Endodermal cell (in vitro differentiated cells): Measurements from ENCODE around the gene C1QTNF3. TPM values are rescaled to one million over a fixed set of nuclear protein-coding genes. Genes with fewer than 3 reads are reported as not detected.
"Not testable (repeated sequence)": the region's sequence is repeated elsewhere in the genome, so short reads cannot be mapped to it uniquely, and the experiment has no call there.

Source experiments
- DNase-seq: peaks from one replicate; pipeline ENCODE4 v3.0.0-alpha.2; 2017
- H3K27ac ChIP-seq: 2 replicates; pipeline ENCODE4 v1.5.1; 2013; ENCODE audit warnings: mild to moderate bottlenecking, low read depth, low read length, moderate library complexity
- H3K27me3 ChIP-seq: 2 replicates; pipeline ENCODE4 v1.6.1; 2013; ENCODE audit warnings: mild to moderate bottlenecking, low read length, moderate library complexity; ENCODE audit not compliant: insufficient read depth, control insufficient read depth, poor library complexity, severe bottlenecking
- H3K36me3 ChIP-seq: 2 replicates; pipeline ENCODE4 v1.7.0; 2013; ENCODE audit warnings: mild to moderate bottlenecking, low read length, moderate library complexity; ENCODE audit not compliant: control insufficient read depth, insufficient read depth
- H3K4me1 ChIP-seq: one replicate; pipeline ENCODE4 v1.7.0; 2013; ENCODE audit warnings: low read length; ENCODE audit not compliant: control insufficient read depth, insufficient read depth
- H3K4me3 ChIP-seq: 2 replicates; pipeline ENCODE4 v1.5.1; 2013; ENCODE audit warnings: mild to moderate bottlenecking, low read length, moderate library complexity
- H3K9ac ChIP-seq: 2 replicates; pipeline ENCODE4 v1.6.1; 2013; ENCODE audit warnings: mild to moderate bottlenecking, low read length, moderate library complexity; ENCODE audit not compliant: poor library complexity, severe bottlenecking; ENCODE audit errors: extremely low read depth
- H3K9me3 ChIP-seq: 2 replicates; pipeline ENCODE4 v1.6.1; 2013; ENCODE audit warnings: mild to moderate bottlenecking, low read length, moderate library complexity; ENCODE audit not compliant: control insufficient read depth
- H3K27ac Mint-ChIP-seq: 2 replicates; pipeline ENCODE4 v1.8.0; 2020; ENCODE audit warnings: mixed read lengths
- H3K27me3 Mint-ChIP-seq: 2 replicates; pipeline ENCODE4 v1.8.0; 2021; ENCODE audit warnings: mild to moderate bottlenecking, mixed read lengths; ENCODE audit not compliant: insufficient read depth
- H3K36me3 Mint-ChIP-seq: 2 replicates; pipeline ENCODE4 v1.8.0; 2020; ENCODE audit warnings: low read depth, mixed read lengths
- H3K4me1 Mint-ChIP-seq: 2 replicates; pipeline ENCODE4 v1.8.0; 2020; ENCODE audit warnings: mixed read lengths
- H3K4me3 Mint-ChIP-seq: 2 replicates; pipeline ENCODE4 v1.8.0; 2020; ENCODE audit warnings: mild to moderate bottlenecking, moderate library complexity, mixed read lengths
- H3K9me3 Mint-ChIP-seq: 2 replicates; pipeline ENCODE4 v1.8.0; 2020; ENCODE audit warnings: mild to moderate bottlenecking, mixed read lengths
- CTCF ChIP-seq: fragments of 200-600 bp; sonication (generic); conservative IDR thresholded peaks from 2 replicates; pipeline ENCODE4 v1.5.0; 2021; ENCODE audit warnings: antibody characterized with exemption, mild to moderate bottlenecking
- WGBS, 2 experiments: methylation state at CpG; one replicate each; pipeline versions ENCODE4 v1.1.5 to v1.1.7; 2013; ENCODE audit warnings: missing lambda C conversion rate in 2 of 2, mixed read lengths in 1 of 2; ENCODE audit not compliant: insufficient coverage in 1 of 2, insufficient read length in 1 of 2; 5-methylcytosine and 5-hydroxymethylcytosine counted together
- total RNA-seq, 2 donors: library from RNA; stranded (reverse); fragmentation: NEBNext Ultra II Directional in 1 of 2; extraction: Animal tissue kit (Norgen Biotek cat#: 25700) in 1 of 2; gene quantifications; 2 replicates in 1 of 2; 3 replicates in 1 of 2; pipeline ENCODE4 v1.2.1, GENCODE V29; 2021

The C1QTNF3 gene
- total RNA-seq, 2 donors from 2014 or later, result 5.0 to 7.2 TPM

- no peaks in the 10 kb centered on the region for H3K27me3 ChIP-seq
- no peak overlapping the region for H3K27ac ChIP-seq
- Mint-ChIP-seq H3K27ac (no peak overlapping the region), H3K4me3 (no peak overlapping the region), H3K4me1 (peaks cover 1% of the 10 kb centered on the region), H3K36me3 (peaks cover 12% of the 10 kb centered on the region), H3K9me3 (no peaks in the 10 kb centered on the region), H3K27me3 (no peaks in the 10 kb centered on the region)
- no peaks in the 10 kb centered on the region for H3K36me3 ChIP-seq
- H3K9ac ChIP-seq, result no peak overlapping the region
- no peak for DNase-seq
- H3K4me1 ChIP-seq, result peaks cover 3% of the 10 kb centered on the region
- TF ChIP-seq CTCF, result no peak
- H3K4me3 ChIP-seq, result no peak overlapping the region
- 90 to 100% methylated on average over 2 to 4 of the region's 4 CpGs for WGBS, 2 experiments
- no peaks in the 10 kb centered on the region for H3K9me3 ChIP-seq
These were observed 8.3 kb downstream of the C1QTNF3 start for GRCh38 chr5:34034534-34035327.

DNA sequence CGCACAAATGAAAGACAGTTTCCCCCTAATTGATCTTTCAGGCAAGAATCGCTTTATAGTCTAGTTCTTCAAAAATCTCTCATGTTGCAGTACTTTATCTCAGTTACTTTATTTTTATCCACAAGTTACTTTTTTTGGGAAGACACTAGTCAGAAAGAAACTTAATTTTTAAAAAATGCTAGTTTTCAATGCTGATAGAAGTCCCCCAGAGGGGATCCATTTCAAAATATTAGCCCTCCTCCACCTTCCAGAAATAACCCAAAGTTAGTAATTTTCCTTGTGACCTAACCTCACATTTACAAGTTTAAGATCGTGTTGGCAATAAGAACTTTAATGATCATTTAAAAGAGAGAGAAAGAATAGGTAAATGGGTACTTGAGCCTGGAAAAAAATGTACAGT lies 11.0 kb downstream of the C1QTNF3 start:
- H3K9me3 ChIP-seq, result no peaks in the 10 kb centered on the region
- Mint-ChIP-seq H3K4me3 (no peak overlapping the region), H3K4me1 (no peaks in the 10 kb centered on the region), H3K27me3 (no peaks in the 10 kb centered on the region), H3K27ac (no peak overlapping the region), H3K9me3 (no peaks in the 10 kb centered on the region), H3K36me3 (peaks cover 12% of the 10 kb centered on the region)
- 95 to 100% methylated on average over 2 of the region's 3 CpGs for WGBS, 2 experiments
- H3K4me3 ChIP-seq, result no peak overlapping the region
- no peaks in the 10 kb centered on the region for H3K27me3 ChIP-seq
- TF ChIP-seq CTCF, result no peak
- H3K4me1 ChIP-seq, result no peaks in the 10 kb centered on the region
- H3K27ac ChIP-seq, result no peak overlapping the region
- no peaks in the 10 kb centered on the region for H3K36me3 ChIP-seq
- H3K9ac ChIP-seq, result no peak overlapping the region
- DNase-seq, result no peak

GRCh38 chr5:34031117-34031516 lies 11.9 kb downstream of the C1QTNF3 start:
- Histone ChIP-seq H3K27me3 (no peaks in the 10 kb centered on the region), H3K27ac (no peak overlapping the region), H3K9ac (no peak overlapping the region), H3K36me3 (no peaks in the 10 kb centered on the region), H3K9me3 (no peaks in the 10 kb centered on the region), H3K4me1 (no peaks in the 10 kb centered on the region), H3K4me3 (no peak overlapping the region)
- H3K27ac Mint-ChIP-seq, result no peak overlapping the region
- H3K4me1 Mint-ChIP-seq, result no peaks in the 10 kb centered on the region
- no peak overlapping the region for H3K4me3 Mint-ChIP-seq
- DNase-seq, result no peak
- TF ChIP-seq CTCF, result no peak
- no peaks in the 10 kb centered on the region for H3K9me3 Mint-ChIP-seq
- H3K27me3 Mint-ChIP-seq, result no peaks in the 10 kb centered on the region
- WGBS, 2 experiments, result 98 to 100% methylated on average over 1 to 2 of the region's 2 CpGs
- peaks cover 12% of the 10 kb centered on the region for H3K36me3 Mint-ChIP-seq

DNA sequence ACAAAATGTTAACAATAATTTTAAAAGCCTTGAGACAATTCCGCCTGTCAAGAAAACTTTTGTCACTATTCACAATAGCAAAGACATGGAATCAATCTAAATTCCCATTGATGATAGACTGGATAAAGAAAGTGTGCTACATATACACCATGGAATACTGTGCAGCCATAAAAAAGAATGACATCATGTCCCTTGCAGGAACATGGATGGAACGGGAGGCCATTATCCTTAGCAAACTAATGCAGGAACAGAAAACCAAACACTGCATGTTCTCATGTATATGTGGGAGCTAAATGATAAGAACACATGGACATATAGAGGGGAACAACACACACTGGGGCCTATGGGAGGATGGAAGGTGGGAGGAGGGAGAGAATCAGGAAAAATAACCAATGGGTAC lies 12.4 kb downstream of the C1QTNF3 start:
- not testable (repeated sequence) for H3K36me3 ChIP-seq, H3K4me3 ChIP-seq, H3K4me3 Mint-ChIP-seq, H3K27ac Mint-ChIP-seq, H3K4me1 Mint-ChIP-seq, H3K4me1 ChIP-seq, H3K27ac ChIP-seq, H3K9me3 Mint-ChIP-seq, H3K9me3 ChIP-seq, H3K9ac ChIP-seq, H3K27me3 Mint-ChIP-seq, H3K27me3 ChIP-seq, DNase-seq
- WGBS, 2 experiments, result 86 to 92% methylated on average over 1 to 2 of the region's 2 CpGs
- peaks cover 12% of the 10 kb centered on the region for H3K36me3 Mint-ChIP-seq
